GM19328 (cell line): ENCODE measurements around the gene TIMMDC1.
A peak's percentile ranks its signal among the peaks of the same experiment; 100 is the strongest.
"Not testable (repeated sequence)": the region's sequence is repeated elsewhere in the genome, so short reads cannot be mapped to it uniquely, and the experiment has no call there.

ENCODE experiments used
- ATAC-seq: cut with Tn5 transposase; IDR thresholded peaks from one replicate; pipeline ENCODE4 v1.9.1; 2021; ENCODE audit warnings: mild to moderate bottlenecking, moderate library complexity; ENCODE audit not compliant: unreplicated experiment

Gene TIMMDC1

GRCh38 chr3:119553823-119554415, 55.6 kb downstream of the TIMMDC1 start:
- no peak for ATAC-seq

- no peak for ATAC-seq
These were observed 57.0 kb downstream of the TIMMDC1 start for GRCh38 chr3:119555309-119555735.

- no peak for ATAC-seq
These were observed 57.6 kb downstream of the TIMMDC1 start for GRCh38 chr3:119555929-119556328.

- no peak for ATAC-seq
These were observed 59.0 kb downstream of the TIMMDC1 start for GRCh38 chr3:119557192-119557876.

GRCh38 chr3:119557877-119558269, 59.5 kb downstream of the TIMMDC1 start:
- ATAC-seq = no peak

GRCh38 chr3:119558626-119559317, 60.4 kb downstream of the TIMMDC1 start:
- no peak for ATAC-seq

- ATAC-seq = peak; percentile 58
These were observed 61.2 kb downstream of the TIMMDC1 start, which contains the start of gene CD80 for GRCh38 chr3:119559441-119559963. TSS of gene CD80 (minus strand) at chr3:119559614. CDS start at chr3:119557728, 1,886 bp downstream.

- no peak for ATAC-seq
These were observed 61.8 kb downstream of the TIMMDC1 start for GRCh38 chr3:119560160-119560559.

GRCh38 chr3:119562307-119562961, 64.1 kb downstream of the TIMMDC1 start:
- peak; percentile 64 for ATAC-seq

- not testable (repeated sequence) for ATAC-seq
These were observed 65.0 kb downstream of the TIMMDC1 start for GRCh38 chr3:119563334-119563733.

GRCh38 chr3:119569156-119569555, 70.8 kb downstream of the TIMMDC1 start:
- no peak for ATAC-seq

- no peak for ATAC-seq
These were observed 71.9 kb downstream of the TIMMDC1 start for GRCh38 chr3:119570229-119570628.

- ATAC-seq = no peak
These were observed 72.9 kb downstream of the TIMMDC1 start for GRCh38 chr3:119571230-119571629.

GRCh38 chr3:119571688-119572087, 73.3 kb downstream of the TIMMDC1 start:
- ATAC-seq = no peak
